A549 treated with AZD2906 at 1 μM for 4 hours (cell line): ENCODE results near the gene CTAGE15. TPM values are rescaled to one million over a fixed set of nuclear protein-coding genes. Genes with fewer than 3 reads are reported as not detected.

Experiments used
- total RNA-seq: library from RNA; stranded (reverse); fragments of 200-300 nt; extraction: Qiagen RNA extraction; gene quantifications from 5 replicates; pipeline ENCODE4 v1.2.3, GENCODE V29; 2022

The CTAGE15 gene, protein sequence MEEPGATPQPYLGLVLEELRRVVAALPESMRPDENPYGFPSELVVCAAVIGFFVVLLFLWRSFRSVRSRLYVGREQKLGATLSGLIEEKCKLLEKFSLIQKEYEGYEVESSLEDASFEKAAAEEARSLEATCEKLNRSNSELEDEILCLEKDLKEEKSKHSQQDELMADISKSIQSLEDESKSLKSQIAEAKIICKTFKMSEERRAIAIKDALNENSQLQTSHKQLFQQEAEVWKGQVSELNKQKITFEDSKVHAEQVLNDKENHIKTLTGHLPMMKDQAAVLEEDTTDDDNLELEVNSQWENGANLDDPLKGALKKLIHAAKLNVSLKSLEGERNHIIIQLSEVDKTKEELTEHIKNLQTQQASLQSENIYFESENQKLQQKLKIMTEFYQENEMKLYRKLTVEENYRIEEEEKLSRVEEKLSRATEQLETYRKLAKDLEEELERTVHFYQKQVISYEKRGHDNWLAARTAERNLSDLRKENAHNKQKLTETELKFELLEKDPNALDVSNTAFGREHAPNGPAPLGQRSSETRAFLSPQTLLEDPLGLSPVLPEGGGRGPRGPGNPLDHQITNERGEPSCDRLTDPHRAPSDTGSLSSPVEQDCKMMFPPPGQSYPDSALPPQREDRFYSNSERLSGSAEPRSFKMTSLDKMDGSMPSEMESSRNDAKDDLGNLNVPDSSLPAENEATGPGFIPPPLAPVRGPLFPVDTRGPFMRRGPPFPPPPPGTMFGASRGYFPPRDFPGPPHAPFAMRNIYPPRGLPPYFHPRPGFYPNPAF
- total RNA-seq, result not detected in 5 replicates

DNA sequence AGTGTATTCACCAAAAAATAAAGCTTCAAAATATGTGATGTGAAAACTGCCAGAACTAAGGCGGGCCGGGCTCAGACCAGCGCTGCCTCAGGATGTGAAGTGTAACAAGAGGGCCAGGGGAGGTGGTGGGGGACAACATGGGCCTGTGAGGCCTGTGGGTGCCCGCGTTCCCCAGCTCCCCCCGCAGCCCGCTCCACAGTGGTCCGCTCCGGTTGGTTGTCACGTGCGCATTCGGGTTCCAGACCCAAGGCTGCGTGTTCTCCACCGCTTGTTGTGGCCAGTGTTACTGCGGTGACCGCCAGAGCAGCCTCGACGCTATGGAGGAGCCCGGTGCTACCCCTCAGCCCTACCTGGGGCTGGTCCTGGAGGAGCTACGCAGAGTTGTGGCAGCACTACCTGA, at the start of gene CTAGE15:
CTAGE15 (plus strand) TSS at position 301 of the 400 bp plus-strand sequence; CDS start at position 318, 17 bp downstream.

DNA sequence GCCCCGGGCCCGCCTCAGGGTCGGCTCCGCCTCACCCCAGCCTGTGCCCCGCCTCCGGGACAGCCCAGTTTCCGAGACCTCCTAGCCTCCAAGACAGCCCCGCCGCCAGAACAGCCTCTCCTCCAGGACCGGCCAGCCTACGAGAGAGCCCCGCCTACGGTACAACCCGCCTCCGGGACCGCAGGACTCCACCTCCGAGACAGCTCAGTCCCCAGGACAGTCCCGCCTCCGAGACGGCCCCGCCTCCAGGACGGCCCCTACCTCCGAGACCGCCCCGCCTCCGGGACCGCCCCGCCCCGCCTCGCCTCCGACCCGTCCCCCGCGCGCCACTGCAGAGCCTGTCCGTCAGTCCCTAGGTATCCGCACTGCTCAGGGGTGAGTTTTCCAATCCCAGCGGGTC, 49.0 kb downstream of the CTAGE15 start, which contains the start of gene TCAF2:
TCAF2 (plus strand) TSS at position 329 of the 400 bp plus-strand sequence.

Other genes with a start within 250 kb of the CTAGE15 start
- 0.28 to 0.40 TPM (median 0.37 TPM) in 5 replicates for gene FAM131B, start 209.1 kb upstream of the CTAGE15 start, total RNA-seq
- 162 to 216 TPM (median 196 TPM) in 5 replicates for gene ZYX, start 190.5 kb upstream of the CTAGE15 start, total RNA-seq
- 0.05 TPM in 1 of 5 replicates, not detected in the others for gene EPHA1, start 162.9 kb upstream of the CTAGE15 start, total RNA-seq
- gene TAS2R60, start 128.3 kb upstream of the CTAGE15 start, total RNA-seq, result not detected in 5 replicates
- gene TAS2R41, start 93.9 kb upstream of the CTAGE15 start, total RNA-seq, result not detected in 5 replicates
- 1.2 to 1.5 TPM (median 1.4 TPM) in 5 replicates for gene TCAF2, start 49.2 kb downstream of the CTAGE15 start, total RNA-seq
- gene CTAGE6, start 185.9 kb downstream of the CTAGE15 start, total RNA-seq, result not detected in 5 replicates